HK-2 (cell line): ENCODE data around the gene BEGAIN.

ENCODE experiments used
- DNase-seq: peaks from one replicate; pipeline ENCODE4 v3.0.0-alpha.2; 2018; ENCODE audit not compliant: unreplicated experiment

The BEGAIN gene

GRCh38 chr14:100536721-100537445, 50.3 kb downstream of the BEGAIN start:
- no peak for DNase-seq

- DNase-seq: no peak
These were observed 51.1 kb downstream of the BEGAIN start for GRCh38 chr14:100536121-100536510.

- no peak for DNase-seq
These were observed 51.7 kb downstream of the BEGAIN start for GRCh38 chr14:100535287-100536120.

GRCh38 chr14:100534528-100535286, 52.5 kb downstream of the BEGAIN start:
- no peak for DNase-seq

- no peak for DNase-seq
These were observed 53.3 kb downstream of the BEGAIN start for GRCh38 chr14:100533656-100534485.

GRCh38 chr14:100532906-100533655, 54.1 kb downstream of the BEGAIN start:
- DNase-seq: no peak

- no peak for DNase-seq
These were observed 54.9 kb downstream of the BEGAIN start for GRCh38 chr14:100532154-100532861.

- DNase-seq: no peak
These were observed 55.8 kb downstream of the BEGAIN start for GRCh38 chr14:100531152-100532121.

- DNase-seq: no peak
These were observed 56.7 kb downstream of the BEGAIN start for GRCh38 chr14:100530270-100531072.

GRCh38 chr14:100529561-100530031, 57.6 kb downstream of the BEGAIN start:
- DNase-seq: no peak

GRCh38 chr14:100528962-100529560, 58.2 kb downstream of the BEGAIN start:
- DNase-seq: no peak

GRCh38 chr14:100526632-100527031, 60.6 kb downstream of the BEGAIN start:
- DNase-seq: no peak

- no peak for DNase-seq
These were observed 61.2 kb downstream of the BEGAIN start for GRCh38 chr14:100526057-100526456.

- DNase-seq: no peak
These were observed 61.6 kb downstream of the BEGAIN start for GRCh38 chr14:100525615-100526014.

- no peak for DNase-seq
These were observed 62.3 kb downstream of the BEGAIN start for GRCh38 chr14:100524933-100525243.

GRCh38 chr14:100524233-100524932, 62.8 kb downstream of the BEGAIN start:
- DNase-seq: no peak

- DNase-seq: no peak
These were observed 63.4 kb downstream of the BEGAIN start for GRCh38 chr14:100523843-100524169.
